Fibroblast of lung (primary cell): Measurements from ENCODE around the gene XYLT1. TPM values are rescaled to one million over a fixed set of nuclear protein-coding genes. Genes with fewer than 3 reads are reported as not detected.

ENCODE experiments used
- DNase-seq, 2 donors: peaks; one replicate each; pipeline versions ENCODE4 v3.0.0 to v3.0.0-alpha.2; 2010; ENCODE audit warnings: low read depth in 2 of 2
- H2AFZ ChIP-seq: 2 replicates; pipeline ENCODE4 v1.5.1; 2012; ENCODE audit warnings: low read length, control low read depth, inconsistent platforms
- H3K27ac ChIP-seq: 2 replicates; pipeline ENCODE4 v1.5.1; 2011; ENCODE audit warnings: low read length, control low read depth; ENCODE audit not compliant: insufficient read depth
- H3K27me3 ChIP-seq: 2 replicates; pipeline ENCODE4 v1.5.1; 2011; ENCODE audit warnings: mild to moderate bottlenecking, low read length; ENCODE audit not compliant: control insufficient read depth, insufficient read depth
- H3K36me3 ChIP-seq: 2 replicates; pipeline ENCODE4 v1.5.1; 2011; ENCODE audit warnings: low read length; ENCODE audit not compliant: control insufficient read depth, insufficient read depth
- H3K4me1 ChIP-seq: 2 replicates; pipeline ENCODE4 v1.5.1; 2011; ENCODE audit warnings: low read length; ENCODE audit not compliant: control insufficient read depth, insufficient read depth; ENCODE audit errors: extremely low read depth
- H3K4me2 ChIP-seq: 2 replicates; pipeline ENCODE4 v1.5.1; 2011; ENCODE audit warnings: low read length, control low read depth; ENCODE audit not compliant: insufficient read depth; ENCODE audit errors: extremely low read depth
- H3K4me3 ChIP-seq, 4 experiments: fragments of 200-600 bp in 1 of 4; sonication (generic) in 1 of 4; replicated peaks in 1 of 4; 2 replicates each; pipeline ENCODE4 v1.5.1; 2011 to 2016; ENCODE audit warnings: low read length in 4 of 4, low read depth in 3 of 4, mild to moderate bottlenecking in 3 of 4, control low read depth in 2 of 4, inconsistent platforms in 1 of 4, mixed read lengths in 1 of 4; ENCODE audit not compliant: insufficient read depth in 1 of 4; ENCODE audit errors: control extremely low read depth in 1 of 4
- H3K79me2 ChIP-seq: 2 replicates; pipeline ENCODE4 v1.5.1; 2012; ENCODE audit warnings: mild to moderate bottlenecking, low read length, inconsistent platforms; ENCODE audit not compliant: control insufficient read depth, insufficient read depth
- H3K9ac ChIP-seq: 2 replicates; pipeline ENCODE4 v1.5.1; 2011; ENCODE audit warnings: mild to moderate bottlenecking, low read length, control low read depth; ENCODE audit not compliant: insufficient read depth
- H3K9me3 ChIP-seq: 2 replicates; pipeline ENCODE4 v1.5.1; 2012; ENCODE audit warnings: low read depth, low read length; ENCODE audit not compliant: control insufficient read depth, insufficient read depth
- H4K20me1 ChIP-seq: 2 replicates; pipeline ENCODE4 v1.5.1; 2011; ENCODE audit warnings: low read length; ENCODE audit not compliant: control insufficient read depth, insufficient read depth; ENCODE audit errors: extremely low read depth
- CTCF ChIP-seq, 2 donors: IDR thresholded peaks in 1 of 2; conservative IDR thresholded peaks in 1 of 2; 1 replicate in 1 of 2; 2 replicates in 1 of 2; pipeline ENCODE4 v1.5.1; 2011 to 2012; ENCODE audit warnings: low read length in 2 of 2, control low read depth in 1 of 2, inconsistent platforms in 1 of 2, low read depth in 1 of 2, mild to moderate bottlenecking in 1 of 2
- EZH2 ChIP-seq: IDR thresholded peaks from 2 replicates; pipeline ENCODE4 v1.5.1; 2012; ENCODE audit warnings: low read length, control low read depth, mild to moderate bottlenecking; ENCODE audit errors: missing control alignments
- polyA plus RNA-seq, 2 donors: library from polyadenylated mRNA; depleted of rRNA in 1 of 2; stranded (reverse) in 1 of 2; unstranded in 1 of 2; fragments of >200 nt; gene quantifications; 2 replicates each; pipeline ENCODE4 v1.2.1, GENCODE V29; 2011 to 2012; ENCODE audit warnings: missing spikeins in 1 of 2
- total RNA-seq: library from RNA; depleted of rRNA; stranded (reverse); fragments of >200 nt; gene quantifications from 2 replicates; pipeline ENCODE4 v1.2.1, GENCODE V29; 2014

Gene XYLT1
- total and polyA plus RNA-seq, 2 donors (not counting 1 experiment from before 2014, with no cell fraction given): 9.3 to 21.8 TPM

- Histone ChIP-seq H2AFZ (no peak overlapping the region), H3K4me2 (no peak overlapping the region), H3K9me3 (no peaks in the 10 kb centered on the region), H3K4me1 (peaks cover 1% of the 10 kb centered on the region), H3K27me3 (no peaks in the 10 kb centered on the region), H3K79me2 (no peaks in the 10 kb centered on the region), H3K36me3 (no peaks in the 10 kb centered on the region), H3K9ac (no peak overlapping the region), H4K20me1 (no peaks in the 10 kb centered on the region), H3K27ac (no peak overlapping the region), H3K4me3 (no peak overlapping the region)
- no peak for DNase-seq
- TF ChIP-seq EZH2 (no peak), CTCF (conservative IDR thresholded peaks at IDR 0.05 in 1 of 2, IDR thresholded peaks at IDR 0.05 in 1 of 2; ENCODE audit: low read depth in 1 of 2, low read length in 2 of 2) (no peak)
Measured at GRCh38 chr16:17384471-17384870, 86.3 kb downstream of the XYLT1 start.

- Histone ChIP-seq H3K27ac (no peak overlapping the region), H3K9ac (no peak overlapping the region), H3K9me3 (no peaks in the 10 kb centered on the region), H3K27me3 (no peaks in the 10 kb centered on the region), H3K36me3 (no peaks in the 10 kb centered on the region), H2AFZ (no peak overlapping the region), H3K79me2 (no peaks in the 10 kb centered on the region), H3K4me3 (no peak overlapping the region), H4K20me1 (no peaks in the 10 kb centered on the region), H3K4me1 (peaks cover 6% of the 10 kb centered on the region), H3K4me2 (no peak overlapping the region)
- no peak for DNase-seq
- no peak for TF ChIP-seq CTCF (conservative IDR thresholded peaks at IDR 0.05 in 1 of 2, IDR thresholded peaks at IDR 0.05 in 1 of 2; ENCODE audit: low read depth in 1 of 2, low read length in 2 of 2)
- TF ChIP-seq EZH2: no peak
Measured at GRCh38 chr16:17382949-17383863, 87.6 kb downstream of the XYLT1 start.

- H3K4me1 ChIP-seq: peaks cover 6% of the 10 kb centered on the region
Measured at GRCh38 chr16:17382514-17382913, 88.2 kb downstream of the XYLT1 start.

More at GRCh38 chr16:17382514-17382913, 88.2 kb downstream of the XYLT1 start:
- no peak for DNase-seq
- TF ChIP-seq EZH2 (no peak), CTCF (conservative IDR thresholded peaks at IDR 0.05 in 1 of 2, IDR thresholded peaks at IDR 0.05 in 1 of 2; ENCODE audit: low read depth in 1 of 2, low read length in 2 of 2) (no peak)
- H3K4me2 ChIP-seq: no peak overlapping the region
- H3K9me3 ChIP-seq: no peaks in the 10 kb centered on the region
- H3K27ac ChIP-seq: no peak overlapping the region
- no peaks in the 10 kb centered on the region for H3K27me3 ChIP-seq
- H3K4me3 ChIP-seq: no peak overlapping the region
- no peaks in the 10 kb centered on the region for H3K36me3 ChIP-seq
- H3K9ac ChIP-seq: no peak overlapping the region
- no peaks in the 10 kb centered on the region for H4K20me1 ChIP-seq
- no peak overlapping the region for H2AFZ ChIP-seq
- H3K79me2 ChIP-seq: no peaks in the 10 kb centered on the region
